Posterior cingulate gyrus (tissue), 11 donors: ENCODE data around the gene NOP53.
"Not testable (repeated sequence)": the region's sequence is repeated elsewhere in the genome, so short reads cannot be mapped to it uniquely, and the experiment has no call there.

Experiments used
- DNase-seq, 10 donors: peaks; one replicate each; pipeline versions ENCODE4 v3.0.0 to v3.0.0-alpha.2; 2020 to 2021; ENCODE audit warnings: mixed read lengths in 3 of 10
- intact Hi-C: fragments of 100-400 bp; cut with DNase I; formaldehyde crosslinking; loops from one replicate; pipeline ENCODE4 v1.15.1; 2023

The NOP53 gene

DNA sequence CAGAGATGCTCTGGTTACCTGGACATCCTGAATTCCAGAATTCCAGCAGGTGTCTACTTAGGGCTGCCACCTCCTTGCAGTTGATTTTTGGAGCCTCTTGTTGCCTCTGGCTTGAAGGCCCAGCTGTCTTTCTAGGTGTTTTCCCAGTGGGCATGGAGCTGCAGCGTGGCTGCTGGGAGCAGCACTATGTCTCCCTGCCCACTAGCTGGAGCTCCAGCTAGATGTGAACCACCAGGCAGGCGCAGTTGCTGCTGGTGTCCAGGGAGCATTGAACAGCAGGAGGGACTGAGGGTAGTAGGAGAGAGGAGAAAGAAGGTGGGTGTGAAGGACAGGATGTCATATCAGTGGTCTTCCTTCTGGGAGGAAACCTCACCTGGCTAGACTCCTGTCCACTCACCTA lies 23.3 kb downstream of the NOP53 start:
- intact Hi-C loops = loop anchor here (10.0 kb wide), 1 partner anchor 96 kb away; no protein-coding TSS in a partner anchor
- DNase-seq = no peak

DNA sequence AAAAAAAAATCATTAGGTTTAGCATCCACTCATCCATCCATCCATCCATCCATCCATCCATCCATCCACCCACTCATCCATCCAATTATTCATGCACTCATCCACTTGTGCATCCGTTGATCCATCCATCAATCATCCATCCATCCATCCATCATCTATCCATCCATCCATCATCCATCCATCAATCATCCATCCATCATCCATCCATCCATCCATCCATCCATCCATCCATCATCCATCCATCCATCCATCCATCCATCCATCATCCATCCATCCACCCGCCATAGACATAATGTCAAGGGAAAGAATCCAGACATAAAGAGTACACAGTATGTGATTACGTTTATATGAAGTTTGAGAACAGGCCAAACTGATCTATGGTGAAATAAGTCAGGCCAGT lies 24.2 kb downstream of the NOP53 start:
- DNase-seq = no peak
- intact Hi-C loops = loop anchor here (10.0 kb wide), 1 partner anchor 95 kb away; no protein-coding TSS in a partner anchor

DNA sequence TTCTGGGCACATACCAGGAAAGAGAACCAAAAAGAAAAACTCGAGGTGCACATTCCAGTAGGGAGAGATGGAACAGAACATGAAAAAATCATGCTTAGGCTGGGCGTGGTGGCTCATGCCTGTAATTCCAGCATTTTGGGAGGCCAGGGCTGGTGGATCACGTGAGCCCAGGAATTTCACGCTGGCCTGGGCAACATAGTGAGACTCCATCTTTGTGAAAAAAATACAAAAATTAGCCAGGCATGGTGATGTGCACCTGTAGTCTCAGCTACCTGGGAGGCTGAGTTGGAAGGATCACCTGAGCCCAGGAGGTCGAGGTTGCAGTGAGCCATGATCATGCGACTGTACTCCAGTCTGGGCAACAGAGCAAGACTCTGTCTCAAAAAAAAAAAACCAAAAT lies 25.9 kb downstream of the NOP53 start:
- intact Hi-C loops, DNase-seq: not testable (repeated sequence)

DNA sequence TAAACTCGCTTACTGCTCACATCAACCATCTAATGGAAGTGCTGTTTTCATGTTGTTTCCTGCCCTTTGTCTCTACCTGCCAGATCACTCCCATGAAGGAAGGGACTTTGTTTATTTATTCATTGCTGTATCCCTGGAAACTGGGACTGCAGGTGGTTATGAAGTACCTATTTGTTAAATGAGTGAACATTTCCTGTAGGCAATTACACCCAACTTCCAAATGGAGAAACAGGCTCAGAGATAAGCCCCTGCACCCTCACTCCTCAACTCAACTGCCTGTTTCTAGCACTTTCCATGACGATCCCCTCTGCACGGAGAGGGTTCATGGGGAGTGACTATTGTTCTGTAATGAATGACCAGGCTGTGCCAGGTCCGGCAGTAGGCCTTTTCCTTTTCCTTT lies 31.2 kb downstream of the NOP53 start:
- DNase-seq = peak in 1 of 10 donors; percentile 23
- intact Hi-C loops = no loop called here

DNA sequence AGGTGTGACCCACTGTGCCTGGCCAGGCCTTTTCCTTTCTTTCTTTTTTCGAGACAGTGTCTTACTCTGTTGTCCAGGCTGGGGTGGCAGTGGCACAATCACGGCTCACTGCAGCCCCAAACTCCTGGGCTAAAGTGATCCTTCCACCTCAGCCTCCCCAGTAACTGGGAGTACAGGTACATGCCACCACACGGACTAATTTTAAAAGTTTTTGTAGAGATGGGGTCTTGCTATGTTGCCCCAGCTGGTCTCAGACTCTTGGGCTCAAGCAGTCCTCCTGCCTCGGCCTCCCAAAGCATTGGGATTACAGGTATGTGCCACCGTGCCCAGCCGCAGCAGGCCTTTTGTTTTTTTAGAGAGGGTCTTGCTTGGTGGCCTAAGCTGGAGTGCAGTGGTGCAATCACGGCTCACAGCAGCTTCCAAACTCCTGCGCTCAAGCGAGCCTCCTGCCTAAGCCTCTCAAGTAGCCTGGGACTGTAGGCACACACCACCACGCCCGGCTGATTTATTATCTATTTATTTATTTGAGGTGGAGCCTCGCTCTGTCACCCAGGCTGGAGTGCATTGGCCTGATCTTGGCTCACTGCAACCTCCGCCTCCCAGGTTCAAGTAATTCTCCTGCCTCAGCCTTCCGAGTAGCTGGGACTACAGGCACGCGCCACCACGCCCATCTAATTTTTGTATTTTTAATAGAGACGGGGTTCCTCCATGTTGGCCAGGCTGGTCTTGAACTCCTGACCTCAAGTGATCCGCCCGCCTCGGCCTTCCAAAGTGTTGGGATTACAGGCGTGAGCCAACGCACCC lies 32.1 kb downstream of the NOP53 start:
- peak in 1 of 10 donors; percentile 73 for DNase-seq
- intact Hi-C loops = not testable (repeated sequence)

DNA sequence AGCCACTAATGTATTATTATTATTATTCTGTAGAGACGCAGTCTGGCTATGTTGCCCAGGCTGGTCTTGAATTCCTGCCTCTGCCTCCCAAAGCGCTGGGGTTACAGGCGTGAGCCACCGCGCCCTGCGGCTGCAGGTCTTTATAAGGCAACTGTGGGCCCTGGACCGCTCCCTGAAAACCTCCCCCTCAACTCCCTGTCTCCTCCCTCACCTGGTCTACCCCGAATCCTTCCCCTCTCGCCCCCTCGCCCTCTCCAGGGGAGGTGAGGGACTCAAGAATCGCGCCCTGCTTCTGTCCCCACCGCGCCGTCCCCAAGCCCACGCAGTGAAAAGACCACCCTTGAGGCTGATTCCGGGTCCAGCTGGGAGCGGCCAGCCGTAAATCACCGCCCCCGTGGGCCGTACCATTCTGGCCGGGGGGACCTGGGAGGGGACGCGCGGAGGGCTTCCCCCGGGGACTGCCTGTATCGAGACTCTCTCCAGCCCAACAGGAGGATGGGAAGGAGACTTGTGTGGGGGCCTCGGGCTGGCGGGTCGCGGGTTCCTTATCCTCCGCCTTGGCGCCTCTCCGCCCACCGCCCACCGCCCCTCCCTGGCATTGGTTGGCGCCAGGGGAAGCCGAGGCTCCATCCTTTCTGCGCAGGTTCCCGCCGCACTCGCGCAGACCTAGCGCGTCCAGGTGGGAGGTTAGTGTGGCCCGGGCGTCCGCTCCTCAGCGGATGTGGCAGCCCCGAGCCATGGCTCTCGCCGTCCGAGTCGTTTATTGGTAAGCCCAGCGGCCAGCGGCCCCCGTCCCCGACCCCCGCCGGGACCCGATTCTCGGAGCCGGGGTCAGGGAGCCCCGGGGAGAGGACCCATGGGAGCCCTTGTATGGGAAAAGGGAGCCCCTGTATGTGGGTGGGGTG lies 33.0 kb downstream of the NOP53 start, which contains the start of gene SELENOW:
SELENOW (plus strand) TSS at position 655 of the 905 bp plus-strand sequence; CDS start at position 738, 83 bp downstream.
- peak; percentile 71 to 97 (median 82) for DNase-seq
- intact Hi-C loops = no loop called here

DNA sequence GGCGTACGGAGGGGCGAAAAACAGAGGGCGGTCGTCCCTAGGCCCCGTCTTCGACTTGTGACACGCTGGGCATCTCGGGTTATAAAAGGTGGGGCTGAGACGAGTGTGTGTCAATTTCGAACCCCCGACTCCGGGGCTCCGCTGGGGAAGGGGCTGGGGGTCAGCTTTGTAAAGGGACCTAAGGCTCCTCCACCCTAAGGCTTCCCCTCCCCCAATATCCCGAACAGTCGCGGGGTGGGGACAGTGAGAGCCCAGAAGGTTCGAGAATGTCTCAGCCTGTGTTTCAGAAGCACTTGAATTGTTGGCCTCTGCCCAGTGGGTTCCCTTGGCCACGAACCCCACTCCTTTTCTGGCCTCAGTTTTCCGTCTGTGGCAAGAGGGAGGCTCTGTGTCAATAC lies 33.6 kb downstream of the NOP53 start:
- intact Hi-C loops = no loop called here
- DNase-seq = peak in 7 of 10 donors; percentile 29 to 83 (median 37)

DNA sequence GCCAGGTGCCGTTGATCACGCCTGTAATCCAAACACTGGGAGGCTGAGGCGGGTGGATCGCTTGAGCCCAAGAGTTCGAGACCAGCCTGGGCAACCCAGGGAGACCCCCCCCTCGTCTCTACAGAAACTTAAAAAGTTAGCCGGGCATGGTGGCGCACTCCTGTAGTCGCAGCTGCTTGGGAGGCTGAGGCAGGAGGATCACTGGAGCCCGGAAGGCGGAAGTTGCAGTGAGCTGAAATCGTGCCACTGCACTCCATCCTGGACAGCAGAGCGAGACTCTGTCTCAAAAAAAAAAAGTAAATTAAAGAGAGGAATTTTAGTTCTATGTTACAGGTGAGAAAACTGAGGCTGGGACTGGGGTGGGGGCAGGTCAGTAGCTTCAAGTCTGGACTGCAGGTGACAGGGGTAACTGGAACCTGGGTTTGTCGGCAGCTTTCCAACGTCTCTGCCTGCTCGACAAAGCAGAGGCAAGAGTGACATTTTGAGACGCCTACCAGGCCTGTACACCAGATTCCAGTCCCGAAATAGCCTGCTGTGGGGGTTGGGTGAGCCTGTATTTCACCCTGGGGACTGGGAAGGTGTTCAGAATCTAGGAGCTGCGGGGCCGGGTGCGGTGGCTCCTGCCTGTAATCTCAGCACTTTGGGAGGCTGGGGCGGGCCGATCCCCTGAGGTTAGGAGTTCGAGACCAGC lies 34.3 kb downstream of the NOP53 start:
- DNase-seq = peak; percentile 27 to 91 (median 51)
- intact Hi-C loops = no loop called here

DNA sequence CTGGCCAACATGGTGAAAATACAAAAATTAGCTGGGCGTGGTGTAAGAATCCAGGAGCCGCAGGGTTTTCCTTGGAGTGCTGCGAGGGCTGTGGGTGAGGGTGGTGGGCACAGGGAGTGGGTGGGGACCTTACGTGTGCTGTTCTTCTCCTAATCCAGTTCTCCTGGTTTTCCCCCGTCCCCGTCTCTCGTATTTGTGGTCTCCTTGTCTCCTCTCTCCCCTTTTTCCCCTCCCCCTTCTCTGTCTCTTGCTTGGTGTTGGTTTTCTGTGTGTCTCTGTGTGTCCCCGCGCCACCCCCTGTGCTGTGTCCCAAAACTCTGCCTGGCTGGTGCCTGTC lies 34.8 kb downstream of the NOP53 start:
- DNase-seq = no peak
- intact Hi-C loops = no loop called here

DNA sequence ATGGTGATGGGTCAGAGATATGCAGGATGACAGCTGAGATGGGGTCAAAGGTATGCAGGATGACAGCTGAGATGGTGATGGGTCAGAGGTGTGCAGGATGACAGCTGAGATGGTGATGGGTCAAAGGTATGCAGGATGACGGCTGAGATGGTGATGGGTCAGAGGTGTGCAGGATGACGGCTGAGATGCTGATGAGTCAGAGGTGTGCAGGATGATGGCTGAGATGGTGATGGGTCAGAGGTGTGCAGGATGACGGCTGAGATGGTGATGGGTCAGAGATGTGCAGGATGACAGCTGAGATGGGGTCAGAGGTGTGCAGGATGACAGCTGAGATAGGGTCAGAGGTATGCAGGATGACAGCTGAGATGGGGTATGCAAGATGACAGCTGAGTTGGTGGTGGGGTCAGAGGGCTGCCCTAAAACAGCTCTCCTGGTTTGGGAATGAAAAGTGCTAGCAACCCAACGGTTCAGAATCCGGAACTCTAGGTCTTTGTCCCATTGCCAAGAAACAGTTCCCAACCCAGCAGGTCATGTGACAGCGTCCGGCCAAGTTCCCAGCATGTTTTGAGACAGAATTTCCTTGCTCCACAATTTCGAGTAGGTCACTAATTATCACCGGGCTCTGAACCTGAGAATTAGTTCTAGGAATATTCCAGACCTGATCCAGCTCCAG lies 36.4 kb downstream of the NOP53 start:
- intact Hi-C loops = no loop called here
- peak in 8 of 10 donors; percentile 31 to 86 (median 48) for DNase-seq

DNA sequence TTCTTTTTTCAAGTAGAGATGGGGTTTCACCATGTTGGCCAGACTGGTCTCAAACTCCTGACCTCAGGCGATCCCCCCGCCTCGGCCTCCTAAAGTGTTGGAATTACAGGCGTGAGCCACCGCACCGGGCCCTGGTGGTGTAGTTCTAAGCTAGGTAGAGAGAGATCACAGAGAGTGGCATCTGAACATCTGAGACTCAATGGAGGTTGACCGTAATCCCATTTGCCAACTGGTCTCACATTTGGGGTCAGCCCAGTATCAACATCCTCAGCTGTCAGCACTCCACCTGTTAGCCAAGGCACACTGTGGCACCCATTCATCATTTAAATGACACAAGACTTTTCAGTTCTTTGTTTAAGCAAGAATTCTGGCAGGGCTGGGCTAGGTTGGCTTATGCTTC lies 41.2 kb downstream of the NOP53 start:
- intact Hi-C loops = no loop called here
- DNase-seq = peak in 1 of 10 donors; percentile 57

DNA sequence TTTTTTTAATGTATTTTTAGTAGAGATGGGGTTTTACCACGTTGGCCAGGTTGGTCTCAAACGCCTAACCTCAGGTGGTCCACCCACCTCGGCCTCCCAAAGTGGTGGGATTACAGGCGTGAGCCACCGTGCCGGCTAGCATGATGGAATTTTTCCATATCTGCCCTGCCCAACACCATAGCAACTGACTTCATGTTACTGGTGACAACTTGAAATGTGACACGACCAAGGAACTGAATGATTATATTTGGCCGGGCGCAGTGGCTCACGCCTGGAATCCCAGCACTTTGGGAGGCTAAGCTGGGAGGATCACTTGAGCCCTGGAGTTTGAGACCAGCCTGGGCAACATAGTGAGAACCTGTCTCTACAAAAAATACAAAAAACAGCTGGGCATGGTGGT lies 42.0 kb downstream of the NOP53 start:
- intact Hi-C loops = not testable (repeated sequence)
- peak in 1 of 10 donors; percentile 25 for DNase-seq

DNA sequence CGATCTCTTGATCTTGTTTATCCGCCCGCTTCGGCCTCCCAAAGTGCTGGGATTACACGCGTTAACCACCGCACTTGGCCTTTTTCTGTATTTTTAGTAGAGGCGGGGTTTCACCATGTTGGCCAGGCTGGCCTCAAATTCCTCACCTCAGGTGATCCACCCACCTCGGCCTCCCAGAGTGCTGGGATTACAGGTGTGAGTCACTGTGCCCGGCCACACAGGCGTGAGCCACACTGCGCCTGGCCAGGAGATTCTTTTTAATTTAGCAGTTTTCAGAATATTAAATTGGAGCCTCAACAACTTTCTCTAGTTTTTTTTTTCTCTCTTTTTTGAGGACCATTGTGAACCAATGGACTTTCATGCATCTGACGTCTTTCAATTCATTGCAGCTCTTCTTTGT lies 44.5 kb downstream of the NOP53 start:
- peak in 1 of 10 donors; percentile 32 for DNase-seq
- intact Hi-C loops = loop anchor here (5.0 kb wide), 1 partner anchor 78 kb away; the partner anchor contains the start of gene EHD2

DNA sequence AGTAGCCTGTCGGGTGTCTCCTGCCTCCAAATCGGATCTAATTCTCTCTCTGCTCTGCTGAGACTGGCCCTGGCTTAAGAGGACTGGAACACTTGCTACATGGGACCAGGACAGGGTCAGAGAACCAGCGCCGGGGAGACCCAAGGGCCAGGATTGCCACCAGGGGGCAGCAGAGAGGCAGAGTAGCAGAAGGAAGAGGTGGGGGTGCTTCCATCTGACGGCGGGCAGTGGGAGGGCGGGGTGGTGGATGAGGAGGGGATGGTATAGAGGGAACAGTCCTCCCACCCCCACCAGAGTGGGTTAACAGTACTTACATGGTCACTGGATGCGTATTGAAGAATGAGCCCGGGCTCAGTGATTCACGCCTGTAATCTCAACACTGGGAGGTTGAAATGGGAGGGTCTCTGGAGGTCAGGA lies 45.1 kb downstream of the NOP53 start:
- intact Hi-C loops = loop anchor here (5.0 kb wide), 1 partner anchor 78 kb away; the partner anchor contains the start of gene EHD2
- DNase-seq = peak; percentile 59 to 96 (median 84)

DNA sequence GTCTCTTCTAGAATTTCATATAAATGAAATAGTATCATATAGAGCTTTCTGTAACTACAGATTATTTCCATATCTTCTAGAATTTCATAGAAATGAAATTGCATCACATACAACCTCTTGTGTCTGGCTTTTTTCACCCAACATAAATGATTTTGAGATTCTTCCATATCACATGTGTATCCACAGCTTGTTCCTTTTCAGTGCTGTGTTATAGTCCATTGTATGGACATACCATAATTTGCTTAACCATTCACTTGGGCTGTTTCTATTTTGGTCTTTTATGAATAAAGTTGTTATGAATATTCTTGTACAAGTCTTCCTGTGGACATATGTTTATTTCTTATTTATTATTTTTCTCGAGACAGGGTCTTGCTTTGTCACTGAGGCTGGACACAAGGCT lies 47.3 kb downstream of the NOP53 start:
- intact Hi-C loops = loop anchor here (5.0 kb wide), 1 partner anchor 80 kb away; the partner anchor contains the start of gene EHD2
- no peak for DNase-seq

DNA sequence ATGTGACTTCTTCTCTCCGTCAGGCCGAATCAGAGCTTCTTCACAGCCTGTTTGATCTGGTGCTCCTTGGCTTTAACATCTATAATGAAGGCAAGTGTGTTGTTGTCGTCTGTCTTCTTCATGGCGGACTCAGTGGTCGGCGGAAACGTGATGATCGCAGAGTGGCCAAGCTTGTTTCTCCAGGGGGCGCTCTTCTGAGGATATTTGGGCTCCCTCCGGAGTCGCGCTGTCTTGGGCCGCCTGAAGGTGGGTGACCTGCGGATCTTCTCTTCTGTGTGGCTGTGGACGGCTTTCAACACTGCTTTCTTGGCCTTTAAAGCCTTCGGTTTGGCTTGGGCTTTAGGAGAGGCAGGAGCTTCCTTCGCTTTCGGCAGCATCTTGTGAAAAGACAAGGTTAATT lies 49.2 kb downstream of the NOP53 start:
- intact Hi-C loops = loop anchor here (5.0 kb wide), 1 partner anchor 82 kb away; the partner anchor contains the start of gene EHD2
- DNase-seq = peak in 2 of 10 donors; percentile 15 to 27

DNA sequence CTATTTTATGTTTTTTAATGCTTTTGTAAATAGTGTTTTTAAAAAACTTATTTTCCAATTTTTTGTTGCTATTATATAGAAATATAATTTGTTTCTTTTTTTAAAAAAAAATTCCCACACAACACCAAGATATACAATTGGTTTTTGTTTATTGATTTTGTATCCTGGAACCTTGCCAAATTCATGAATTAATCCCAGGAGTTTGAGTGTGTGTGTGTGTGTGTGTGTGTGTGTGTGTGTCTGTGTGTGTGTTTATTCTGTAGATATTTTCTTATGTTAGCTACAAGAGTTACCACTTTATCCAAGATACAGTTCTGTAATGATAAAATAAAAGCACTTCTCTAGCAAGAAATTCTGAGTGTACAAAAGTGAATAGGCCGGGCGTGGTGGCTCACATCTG lies 51.4 kb downstream of the NOP53 start:
- intact Hi-C loops = no loop called here
- DNase-seq = no peak

DNA sequence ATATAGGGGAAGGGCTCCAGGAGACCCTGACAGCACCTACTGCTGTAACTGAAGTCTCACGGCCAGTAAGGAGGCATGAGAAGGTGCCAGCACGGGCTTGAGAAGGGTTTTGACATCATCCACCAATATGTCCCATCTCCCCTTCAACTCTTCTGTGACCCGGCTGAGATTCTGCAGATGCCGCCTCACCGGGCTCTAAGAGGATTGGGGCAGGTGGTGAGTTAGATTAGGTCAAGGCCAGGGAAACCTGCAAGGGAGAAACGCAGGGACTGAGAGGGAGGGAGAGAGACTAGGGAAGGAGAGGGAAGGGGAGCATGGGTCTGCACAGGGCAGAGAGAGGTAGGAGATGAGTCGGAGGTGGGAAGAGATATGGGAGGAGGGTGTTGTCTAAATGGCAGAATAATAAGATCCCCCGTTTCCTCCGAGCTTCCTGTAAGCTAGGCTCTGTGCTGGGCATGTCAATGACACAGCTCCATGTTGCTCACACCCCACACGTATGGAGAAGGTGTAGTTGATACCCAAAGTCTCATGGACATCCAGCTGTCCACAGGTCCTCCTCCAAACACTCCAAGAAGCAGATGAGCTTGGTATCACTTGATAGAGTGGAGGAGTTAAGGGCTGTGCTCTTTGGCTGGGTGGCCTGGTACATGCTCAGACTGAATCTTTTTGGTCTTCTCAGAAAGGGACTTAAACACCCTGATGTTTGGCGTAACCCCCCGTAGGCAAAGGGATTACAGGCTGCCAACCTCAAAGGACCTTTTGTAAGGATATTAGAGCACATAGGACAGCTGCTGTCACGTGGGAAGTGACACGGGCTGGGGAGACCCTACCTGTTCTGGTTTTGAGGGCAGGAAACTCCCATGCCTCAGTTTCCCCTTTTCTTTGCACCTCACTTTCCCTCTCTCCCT lies 52.9 kb downstream of the NOP53 start:
- intact Hi-C loops = no loop called here

DNA sequence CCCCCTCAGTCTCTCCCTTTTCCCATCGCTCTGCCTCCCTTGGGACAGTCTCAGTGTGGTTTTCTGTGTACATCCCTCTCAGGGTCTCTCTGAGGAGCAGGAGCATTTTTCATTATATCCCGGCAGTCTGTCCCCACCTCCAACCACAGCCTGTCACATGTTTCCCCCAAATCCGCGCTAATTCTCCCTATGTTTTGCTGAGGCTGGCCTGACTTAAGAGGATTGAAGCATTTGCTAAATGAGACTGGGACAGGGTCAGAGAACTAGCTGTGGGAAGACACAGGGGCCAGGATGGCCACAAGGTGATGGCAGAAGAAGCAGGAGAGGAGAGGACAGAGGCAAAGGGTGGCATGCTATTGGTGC lies 53.5 kb downstream of the NOP53 start:
- peak in 2 of 10 donors; percentile 4 to 36 for DNase-seq
- intact Hi-C loops = no loop called here

More for the DNA sequence above, 52.9 kb downstream of the NOP53 start:
- DNase-seq = peak in 3 of 10 donors; percentile 9 to 41 (median 31)
